Peyer's patch (tissue), 4 donors: ENCODE measurements around the gene SCNN1A. TPM values are rescaled to one million over a fixed set of nuclear protein-coding genes. Genes with fewer than 3 reads are reported as not detected.

Experiments used
- DNase-seq, 3 donors: peaks; one replicate each; pipeline ENCODE4 v3.0.0-alpha.2; 2017 to 2019
- H3K27ac ChIP-seq, 4 donors: fragments of 200-600 bp; sonication (generic); one replicate each; pipeline ENCODE4 v1.5.1; 2016 to 2019
- H3K27me3 ChIP-seq, 2 donors: fragments of 200-600 bp; sonication (generic); one replicate each; pipeline ENCODE4 v1.5.1; 2019
- H3K36me3 ChIP-seq, 3 donors: fragments of 200-600 bp; sonication (generic); one replicate each; pipeline ENCODE4 v1.5.1; 2016 to 2019
- H3K4me1 ChIP-seq, 4 donors: fragments of 200-600 bp; sonication (generic); one replicate each; pipeline ENCODE4 v1.5.1; 2016 to 2019
- H3K4me3 ChIP-seq, 4 donors: fragments of 200-600 bp; sonication (generic); 1 replicate in 3 of 4; 2 replicates in 1 of 4; pipeline ENCODE4 v1.5.1; 2016 to 2019; ENCODE audit warnings: mild to moderate bottlenecking in 1 of 4
- H3K9me3 ChIP-seq, 4 donors: fragments of 200-600 bp; sonication (generic); one replicate each; pipeline ENCODE4 v1.5.1; 2016 to 2019; ENCODE audit warnings: mild to moderate bottlenecking in 1 of 4
- CTCF ChIP-seq, 6 experiments: fragments of 450-650 bp in 4 of 6; fragments of 200-600 bp in 2 of 6; sonication (generic) in 1 of 6; IDR thresholded peaks; one replicate each; pipeline ENCODE4 v1.5.1; 2017 to 2019; ENCODE audit warnings: antibody characterized with exemption in 6 of 6, mild to moderate bottlenecking in 3 of 6, moderate library complexity in 1 of 6
- POLR2A ChIP-seq, 2 donors: fragments of 450-650 bp; IDR thresholded peaks; one replicate each; pipeline ENCODE4 v1.5.1; 2017; ENCODE audit warnings: antibody characterized with exemption in 2 of 2, mild to moderate bottlenecking in 2 of 2, moderate library complexity in 2 of 2
- total RNA-seq, 4 donors: library from RNA; depleted of rRNA; stranded (reverse); fragments of >200 nt; gene quantifications; one replicate each; pipeline ENCODE4 v1.1.0, GENCODE V29; 2016

SCNN1A gene
- total RNA-seq, 4 donors from 2014 or later, result 93.3 to 275 (median 143) TPM

DNA sequence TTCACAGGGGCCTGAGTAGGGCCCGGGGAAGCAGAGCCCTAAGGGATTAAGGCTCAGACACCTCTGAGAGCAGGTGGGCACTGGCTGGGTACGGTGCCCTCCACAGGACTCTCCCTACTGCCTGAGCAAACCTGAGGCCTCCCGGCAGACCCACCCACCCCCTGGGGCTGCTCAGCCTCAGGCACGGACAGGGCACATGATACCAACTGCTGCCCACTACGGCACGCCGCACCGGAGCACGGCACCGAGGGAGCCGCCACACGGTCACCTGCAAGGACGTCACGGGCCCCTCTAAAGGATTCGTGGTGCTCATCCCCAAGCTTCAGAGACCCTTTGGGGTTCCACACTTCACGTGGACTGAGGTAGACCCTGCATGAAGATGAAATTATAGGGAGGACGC is 15.7 kb upstream of the SCNN1A start:
- Histone ChIP-seq H3K4me1 (peaks cover 0 to 63% (median 2%) of the 10 kb centered on the region in 4 donors), H3K36me3 (peaks cover 0 to 41% (median 0%) of the 10 kb centered on the region in 3 donors), H3K4me3 (no peak overlapping the region), H3K9me3 (no peaks in the 10 kb centered on the region), H3K27me3 (no peaks in the 10 kb centered on the region), H3K27ac (peak overlapping the region in 2 of 4 donors; percentile 64 to 79)
- no peak for DNase-seq
- TF ChIP-seq POLR2A (IDR thresholded peaks at IDR 0.05) (no peak), CTCF (IDR thresholded peaks at IDR 0.05) (no peak)

DNA sequence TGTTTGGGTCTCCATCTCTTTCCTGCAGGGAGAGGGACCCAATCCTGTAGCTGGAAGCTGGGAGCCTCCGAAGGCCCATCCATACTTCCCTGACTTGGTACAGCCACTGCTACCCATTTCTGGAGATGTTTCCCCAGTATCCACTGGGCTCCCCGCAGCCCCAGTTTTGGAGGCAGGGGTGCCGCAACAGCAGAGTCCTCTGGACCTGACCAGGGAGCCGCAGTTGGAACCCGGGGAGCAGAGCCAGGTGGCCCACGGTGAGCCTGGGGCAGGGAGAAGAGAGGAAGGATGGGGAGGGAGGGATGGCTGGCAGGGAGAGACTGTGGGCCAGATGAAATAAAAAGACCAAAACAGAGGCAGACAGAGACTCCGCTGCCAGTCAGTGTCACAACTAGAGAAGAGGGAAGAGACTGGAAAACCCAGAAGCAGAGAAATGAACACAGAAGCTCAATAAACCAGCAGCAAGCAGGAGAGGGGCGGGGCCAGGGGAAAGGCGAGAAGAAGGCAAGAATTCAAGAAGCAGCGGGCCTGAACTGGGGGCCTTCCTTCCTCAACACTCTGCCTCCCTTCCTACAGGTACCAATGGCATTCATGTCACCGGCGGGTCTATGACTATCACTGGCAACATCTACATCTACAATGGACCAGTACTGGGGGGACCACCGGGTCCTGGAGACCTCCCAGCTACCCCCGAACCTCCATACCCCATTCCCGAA is 14.9 kb upstream of the SCNN1A start:
- peaks cover 0 to 44% (median 0%) of the 10 kb centered on the region in 3 donors for H3K36me3 ChIP-seq

DNA sequence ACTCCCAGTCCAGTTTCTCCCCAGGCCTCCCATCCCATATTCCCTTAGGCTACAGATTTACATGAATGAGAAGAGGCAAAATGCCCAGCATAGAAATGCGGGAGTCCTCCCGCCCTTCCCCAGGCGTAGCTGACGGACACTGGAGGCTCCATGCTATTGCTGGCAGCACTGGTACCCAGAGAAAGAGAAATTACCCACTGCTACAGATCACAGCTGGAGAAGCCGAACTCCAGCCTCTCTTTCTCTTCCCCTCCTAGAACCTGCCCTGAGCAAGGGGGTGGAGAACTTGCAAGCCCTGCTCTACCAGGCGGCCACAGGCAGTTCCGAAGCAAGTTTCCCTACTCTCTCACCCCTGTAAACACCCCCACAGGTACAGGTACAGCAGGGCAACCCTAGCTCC is 12.2 kb upstream of the SCNN1A start:
- peak overlapping the region in 1 of 4 donors; percentile 6 for H3K27ac ChIP-seq
- H3K9me3 ChIP-seq, result no peaks in the 10 kb centered on the region
- peaks cover 0 to 44% (median 0%) of the 10 kb centered on the region in 3 donors for H3K36me3 ChIP-seq
- TF ChIP-seq POLR2A (IDR thresholded peaks at IDR 0.05), result no peak
- TF ChIP-seq CTCF (IDR thresholded peaks at IDR 0.05), result no peak
- H3K4me3 ChIP-seq, result no peak overlapping the region
- no peak for DNase-seq
- H3K4me1 ChIP-seq, result peaks cover 3 to 75% (median 11%) of the 10 kb centered on the region in 4 donors
- H3K27me3 ChIP-seq, result no peaks in the 10 kb centered on the region

More for the DNA sequence above, 14.9 kb upstream of the SCNN1A start:
- no peak for TF ChIP-seq POLR2A (IDR thresholded peaks at IDR 0.05)
- no peak for TF ChIP-seq CTCF (IDR thresholded peaks at IDR 0.05)
- H3K4me1 ChIP-seq, result peaks cover 0 to 69% (median 2%) of the 10 kb centered on the region in 4 donors
- peak overlapping the region in 2 of 4 donors; percentile 64 to 79 for H3K27ac ChIP-seq
- H3K4me3 ChIP-seq, result no peak overlapping the region
- no peaks in the 10 kb centered on the region for H3K9me3 ChIP-seq
- H3K27me3 ChIP-seq, result no peaks in the 10 kb centered on the region
- no peak for DNase-seq

- H3K9me3 ChIP-seq, result no peaks in the 10 kb centered on the region
- no peak overlapping the region for H3K27ac ChIP-seq
- TF ChIP-seq POLR2A (IDR thresholded peaks at IDR 0.05), result no peak
- no peak for TF ChIP-seq CTCF (IDR thresholded peaks at IDR 0.05)
- DNase-seq, result no peak
- no peaks in the 10 kb centered on the region for H3K27me3 ChIP-seq
- peaks cover 3 to 65% (median 9%) of the 10 kb centered on the region in 4 donors for H3K4me1 ChIP-seq
- H3K36me3 ChIP-seq, result peaks cover 0 to 41% (median 0%) of the 10 kb centered on the region in 3 donors
- no peak overlapping the region for H3K4me3 ChIP-seq
Observed at GRCh38 chr12:6386491-6386890, 11.1 kb upstream of the SCNN1A start.

- no peaks in the 10 kb centered on the region for H3K27me3 ChIP-seq
- peaks cover 0 to 37% (median 0%) of the 10 kb centered on the region in 3 donors for H3K36me3 ChIP-seq
- no peaks in the 10 kb centered on the region for H3K9me3 ChIP-seq
- no peak for DNase-seq
- H3K4me1 ChIP-seq, result peaks cover 3 to 60% (median 9%) of the 10 kb centered on the region in 4 donors
- peak overlapping the region in 1 of 4 donors; percentile 83 for H3K4me3 ChIP-seq
- TF ChIP-seq CTCF (IDR thresholded peaks at IDR 0.05), result no peak
- no peak for TF ChIP-seq POLR2A (IDR thresholded peaks at IDR 0.05)
- H3K27ac ChIP-seq, result peak overlapping the region in 1 of 4 donors; percentile 5
Observed at GRCh38 chr12:6386038-6386437, 10.7 kb upstream of the SCNN1A start.
